ENCODE measurements around the gene MFF.

Gene MFF

GRCh38 chr2:227390468-227391256 lies 65.6 kb downstream of the MFF start:
- Histone ChIP-seq H3K9me2 (replicated peaks; ENCODE audit: low read depth, low read length) (no peaks in the 10 kb centered on the region), H3K27me3 (ENCODE audit: insufficient read depth, low read length, poor library complexity, severe bottlenecking) (no peaks in the 10 kb centered on the region), H3K4me1 (ENCODE audit: insufficient read depth, low read length, poor library complexity, severe bottlenecking) (no peaks in the 10 kb centered on the region), H3K4me3 (ENCODE audit: low read length, poor library complexity, severe bottlenecking) (no peak overlapping the region), H2AFZ (ENCODE audit: low read length) (no peak overlapping the region), H3F3A (ENCODE audit: low read depth) (no peaks in the 10 kb centered on the region), H4K20me1 (ENCODE audit: insufficient read depth, low read length, poor library complexity, severe bottlenecking) (no peaks in the 10 kb centered on the region), H3K79me2 (ENCODE audit: insufficient read depth, low read length) (no peaks in the 10 kb centered on the region), H3K9ac (ENCODE audit: low read depth, low read length, poor library complexity, severe bottlenecking) (no peak overlapping the region), H3K4me2 (ENCODE audit: low read depth, low read length, poor library complexity, severe bottlenecking) (no peak overlapping the region), H3K9me3 (ENCODE audit: insufficient read depth, low read depth, low read length) (no peaks in the 10 kb centered on the region), H3K36me3 (ENCODE audit: insufficient read depth, low read length) (no peaks in the 10 kb centered on the region)
- no peak for TF ChIP-seq EZH2phosphoT487 (IDR thresholded peaks at IDR 0.05; ENCODE audit: borderline replicate concordance)
- no peak for TF ChIP-seq CTCF (conservative IDR thresholded peaks at IDR 0.05; ENCODE audit: low read length)

DNA sequence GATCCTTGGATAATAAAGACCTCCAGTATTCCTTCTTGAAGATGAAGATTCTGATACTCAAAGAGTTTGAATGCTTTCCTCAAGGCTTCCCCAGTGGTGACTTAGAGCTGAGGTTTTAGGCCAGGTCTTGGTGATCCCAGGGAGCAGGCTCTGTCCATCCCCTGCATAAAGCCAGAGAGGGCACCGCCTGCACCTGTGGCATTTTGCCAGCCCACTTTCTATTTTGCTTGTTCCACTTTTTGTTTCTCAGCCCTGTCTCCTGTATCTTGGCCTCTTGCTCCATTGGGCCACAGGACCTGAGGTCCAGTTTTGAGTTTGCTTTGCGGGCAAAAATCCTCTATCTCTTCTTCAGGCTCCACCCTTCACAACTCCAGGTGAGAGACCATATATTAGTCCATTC lies 69.3 kb downstream of the MFF start:
- H3K4me2 ChIP-seq (ENCODE audit: low read depth, low read length, poor library complexity, severe bottlenecking): no peak overlapping the region
- no peak overlapping the region for H2AFZ ChIP-seq (ENCODE audit: low read length)
- H3K36me3 ChIP-seq (ENCODE audit: insufficient read depth, low read length): no peaks in the 10 kb centered on the region
- no peaks in the 10 kb centered on the region for H3K9me2 ChIP-seq (replicated peaks; ENCODE audit: low read depth, low read length)
- no peaks in the 10 kb centered on the region for H3K9me3 ChIP-seq (ENCODE audit: insufficient read depth, low read depth, low read length)
- no peaks in the 10 kb centered on the region for H3F3A ChIP-seq (ENCODE audit: low read depth)
- H3K4me3 ChIP-seq (ENCODE audit: low read length, poor library complexity, severe bottlenecking): no peak overlapping the region
- H4K20me1 ChIP-seq (ENCODE audit: insufficient read depth, low read length, poor library complexity, severe bottlenecking): no peaks in the 10 kb centered on the region
- no peak overlapping the region for H3K9ac ChIP-seq (ENCODE audit: low read depth, low read length, poor library complexity, severe bottlenecking)
- H3K79me2 ChIP-seq (ENCODE audit: insufficient read depth, low read length): no peaks in the 10 kb centered on the region
- H3K4me1 ChIP-seq (ENCODE audit: insufficient read depth, low read length, poor library complexity, severe bottlenecking): peaks cover 6% of the 10 kb centered on the region
- TF ChIP-seq CTCF (conservative IDR thresholded peaks at IDR 0.05; ENCODE audit: low read length) (no peak), EZH2phosphoT487 (IDR thresholded peaks at IDR 0.05; ENCODE audit: borderline replicate concordance) (no peak)
- H3K27me3 ChIP-seq (ENCODE audit: insufficient read depth, low read length, poor library complexity, severe bottlenecking): no peaks in the 10 kb centered on the region

GRCh38 chr2:227395556-227395955 lies 70.5 kb downstream of the MFF start:
- H3K4me2 ChIP-seq (ENCODE audit: low read depth, low read length, poor library complexity, severe bottlenecking): no peak overlapping the region

More at GRCh38 chr2:227395556-227395955, 70.5 kb downstream of the MFF start:
- Histone ChIP-seq H3K4me3 (ENCODE audit: low read length, poor library complexity, severe bottlenecking) (no peak overlapping the region), H3K27me3 (ENCODE audit: insufficient read depth, low read length, poor library complexity, severe bottlenecking) (no peaks in the 10 kb centered on the region), H3K9ac (ENCODE audit: low read depth, low read length, poor library complexity, severe bottlenecking) (no peak overlapping the region), H3K9me2 (replicated peaks; ENCODE audit: low read depth, low read length) (no peaks in the 10 kb centered on the region), H3K36me3 (ENCODE audit: insufficient read depth, low read length) (no peaks in the 10 kb centered on the region), H4K20me1 (ENCODE audit: insufficient read depth, low read length, poor library complexity, severe bottlenecking) (no peaks in the 10 kb centered on the region), H3K4me1 (ENCODE audit: insufficient read depth, low read length, poor library complexity, severe bottlenecking) (peaks cover 6% of the 10 kb centered on the region), H3K79me2 (ENCODE audit: insufficient read depth, low read length) (no peaks in the 10 kb centered on the region), H3K9me3 (ENCODE audit: insufficient read depth, low read depth, low read length) (no peaks in the 10 kb centered on the region), H3F3A (ENCODE audit: low read depth) (no peaks in the 10 kb centered on the region), H2AFZ (ENCODE audit: low read length) (no peak overlapping the region)
- TF ChIP-seq CTCF (conservative IDR thresholded peaks at IDR 0.05; ENCODE audit: low read length) (no peak), EZH2phosphoT487 (IDR thresholded peaks at IDR 0.05; ENCODE audit: borderline replicate concordance) (no peak)
